ENCODE results near the gene TAF4. TPM values are rescaled to one million over a fixed set of nuclear protein-coding genes. Genes with fewer than 3 reads are reported as not detected.

TAF4 gene
- total and polyA plus RNA-seq, 2 donors (not counting 3 experiments of a cell fraction or from before 2014, with no cell fraction given) = 6.1 to 19.5 TPM

GRCh38 chr20:61929971-61930666 lies 135.6 kb downstream of the TAF4 start:
- Histone ChIP-seq H3K4me3 (replicated peaks in 1 of 3; ENCODE audit: insufficient read depth in 1 of 3, low read depth in 1 of 3, low read length in 3 of 3) (no peak overlapping the region), H4K20me1 (replicated peaks; ENCODE audit: control insufficient read depth, extremely low read depth, insufficient read depth, low read length) (no peaks in the 10 kb centered on the region), H3K4me2 (ENCODE audit: insufficient read depth, low read length) (no peak overlapping the region), H3K36me3 (ENCODE audit: control insufficient read depth in 2 of 2, extremely low read depth in 1 of 2, insufficient read depth in 2 of 2, low read length in 2 of 2) (no peaks in the 10 kb centered on the region), H2AFZ (ENCODE audit: low read depth, low read length) (no peak overlapping the region), H3K9ac (replicated peaks; ENCODE audit: extremely low read depth, insufficient read depth, low read length) (no peak overlapping the region), H3K9me3 (replicated peaks; ENCODE audit: control insufficient read depth, insufficient read depth, low read length) (no peaks in the 10 kb centered on the region), H3K4me1 (ENCODE audit: control insufficient read depth, extremely low read depth, insufficient read depth, low read length) (no peaks in the 10 kb centered on the region), H3K27ac (ENCODE audit: insufficient read depth, low read depth, low read length) (no peak overlapping the region), H3K27me3 (ENCODE audit: control insufficient read depth in 2 of 2, insufficient read depth in 2 of 2, low read length in 2 of 2) (no peaks in the 10 kb centered on the region), H3K79me2 (ENCODE audit: control insufficient read depth, insufficient read depth, low read length) (no peaks in the 10 kb centered on the region), H3K9me1 (replicated peaks; ENCODE audit: control insufficient read depth, extremely low read depth, insufficient read depth, low read length) (no peaks in the 10 kb centered on the region)
- dilution Hi-C loops (cut with MboI; ENCODE audit: extremely low pct_ligation_motif_present, low sequenced_read_pairs) = no loop called here
- DNase-seq (ENCODE audit: low read depth, low spot score) = no peak
- TF ChIP-seq CTCF (IDR thresholded peaks at IDR 0.05; ENCODE audit: extremely low read depth in 1 of 2, insufficient read depth in 1 of 2, low read depth in 1 of 2, low read length in 2 of 2) (no peak), JUN (IDR thresholded peaks at IDR 0.05; ENCODE audit: borderline replicate concordance, insufficient read depth, insufficient read length, low read depth) (no peak)
- intact Hi-C loops (cut with micrococcal nuclease) = no loop called here
- FAIRE-seq = no peak
- no TSS peak for BruUV-seq (replicated peaks)
- POLR2A ChIA-PET = no interaction called here
- CTCF ChIA-PET = no interaction called here

GRCh38 chr20:61929561-61929960 lies 136.1 kb downstream of the TAF4 start:
- no peak overlapping the region for H3K4me3 ChIP-seq (replicated peaks in 1 of 3; ENCODE audit: insufficient read depth in 1 of 3, low read depth in 1 of 3, low read length in 3 of 3)
- H3K9me1 ChIP-seq (replicated peaks; ENCODE audit: control insufficient read depth, extremely low read depth, insufficient read depth, low read length) = no peaks in the 10 kb centered on the region
- no peaks in the 10 kb centered on the region for H3K27me3 ChIP-seq (ENCODE audit: control insufficient read depth in 2 of 2, insufficient read depth in 2 of 2, low read length in 2 of 2)
- dilution Hi-C loops (cut with MboI; ENCODE audit: extremely low pct_ligation_motif_present, low sequenced_read_pairs) (no loop called here), intact Hi-C loops (cut with micrococcal nuclease) (no loop called here)
- H3K79me2 ChIP-seq (ENCODE audit: control insufficient read depth, insufficient read depth, low read length) = no peaks in the 10 kb centered on the region
- H4K20me1 ChIP-seq (replicated peaks; ENCODE audit: control insufficient read depth, extremely low read depth, insufficient read depth, low read length) = no peaks in the 10 kb centered on the region
- no peaks in the 10 kb centered on the region for H3K36me3 ChIP-seq (ENCODE audit: control insufficient read depth in 2 of 2, extremely low read depth in 1 of 2, insufficient read depth in 2 of 2, low read length in 2 of 2)
- ChIA-PET POLR2A (no interaction called here), CTCF (no interaction called here)
- no peaks in the 10 kb centered on the region for H3K4me1 ChIP-seq (ENCODE audit: control insufficient read depth, extremely low read depth, insufficient read depth, low read length)
- no peak overlapping the region for H3K9ac ChIP-seq (replicated peaks; ENCODE audit: extremely low read depth, insufficient read depth, low read length)
- no peak for FAIRE-seq
- TF ChIP-seq POLR2AphosphoS5 (IDR thresholded peaks at IDR 0.05; ENCODE audit: insufficient read depth, low read depth, low read length) = no peak
- TF ChIP-seq GATA2 (IDR thresholded peaks at IDR 0.05; ENCODE audit: insufficient read depth, insufficient read length, low read depth, low read length) = no peak
- TF ChIP-seq CTCF (IDR thresholded peaks at IDR 0.05; ENCODE audit: extremely low read depth in 1 of 2, insufficient read depth in 1 of 2, low read depth in 1 of 2, low read length in 2 of 2) = no peak
- H3K4me2 ChIP-seq (ENCODE audit: insufficient read depth, low read length) = no peak overlapping the region
- no peak overlapping the region for H3K27ac ChIP-seq (ENCODE audit: insufficient read depth, low read depth, low read length)
- no TSS peak for BruUV-seq (replicated peaks)
- no peak for DNase-seq (ENCODE audit: low read depth, low spot score)
- H3K9me3 ChIP-seq (replicated peaks; ENCODE audit: control insufficient read depth, insufficient read depth, low read length) = no peaks in the 10 kb centered on the region
- H2AFZ ChIP-seq (ENCODE audit: low read depth, low read length) = no peak overlapping the region

All from endothelial cell of umbilical vein (primary cell).